A549 (cell line): Measurements from ENCODE around the gene LAMA1. TPM values are rescaled to one million over a fixed set of nuclear protein-coding genes. Genes with fewer than 3 reads are reported as not detected.

Source experiments
- ATAC-seq, 2 experiments: fragments of 200-7000 bp in 1 of 2; fragments of >200 bp in 1 of 2; cut with Nextera tagmentation in 1 of 2; cut with Tn5 transposase in 1 of 2; 3 replicates each; pipeline versions ENCODE4 v1.8.0 to v1.9.1; 2018 to 2020; ENCODE audit warnings: mild to moderate bottlenecking in 1 of 2, moderate library complexity in 1 of 2
- CTCF ChIA-PET: fragments of 300-600 bp; sonication (Branson Sonifier 250); formaldehyde crosslinking; extraction: SDS; loops from one replicate; lab custom pipeline; 2021; ENCODE audit warnings: antibody characterized with exemption, inconsistent platforms; lab: Yijun Ruan, JAX
- POLR2A ChIA-PET: fragments of 350-600 bp; formaldehyde crosslinking; extraction: SDS; loops from one replicate; lab custom pipeline; 2021; ENCODE audit warnings: antibody characterized with exemption, inconsistent platforms; lab: Yijun Ruan, JAX
- DNase-seq, 2 experiments: peaks; one replicate each; pipeline versions ENCODE4 v3.0.0 to v3.0.0-alpha.2; 2011 to 2016; ENCODE audit warnings: low read depth in 1 of 2, low spot score in 1 of 2
- FAIRE-seq: peaks from 2 replicates; lab custom pipeline; 2011; peaks lifted over from hg19 to GRCh38; lab: Jason Lieb, UNC
- H3K27ac ChIP-seq, 2 experiments: fragments of >200 bp; sonication (Bioruptor Twin); formaldehyde crosslinking; 3 replicates each; pipeline ENCODE4 v1.5.1; 2016 to 2017
- H3K4me1 ChIP-seq: fragments of >200 bp; sonication (Bioruptor Twin); formaldehyde crosslinking; 3 replicates; pipeline ENCODE4 v1.6.1; 2016
- H3K4me2 ChIP-seq: fragments of >200 bp; sonication (Bioruptor Twin); formaldehyde crosslinking; 3 replicates; pipeline ENCODE4 v1.6.1; 2016
- H3K4me3 ChIP-seq: fragments of >200 bp; sonication (Bioruptor Twin); formaldehyde crosslinking; 3 replicates; pipeline ENCODE4 v1.5.1; 2016
- H3K9me3 ChIP-seq: fragments of >200 bp; sonication (Bioruptor Twin); formaldehyde crosslinking; 3 replicates; pipeline ENCODE4 v1.6.1; 2016
- BCL3 ChIP-seq: fragments of >200 bp; sonication (Bioruptor Twin); formaldehyde crosslinking; IDR thresholded peaks from 3 replicates; pipeline ENCODE4 v1.6.1; 2016
- CHD2 ChIP-seq: fragments of 150-350 bp; IDR thresholded peaks from 2 replicates; pipeline ENCODE4 v1.6.1; 2014; ENCODE audit warnings: low read length; ENCODE audit not compliant: partially characterized antibody
- CHD4 ChIP-seq: fragments of 200-600 bp; sonication (generic); IDR thresholded peaks from 2 replicates; pipeline ENCODE4 v1.6.1; 2016; ENCODE audit warnings: antibody characterized with exemption, mild to moderate bottlenecking, borderline replicate concordance
- CTCF ChIP-seq: fragments of >200 bp; sonication (Bioruptor Twin); formaldehyde crosslinking; IDR thresholded peaks from 3 replicates; pipeline ENCODE4 v1.5.1; 2016
- EHMT2 ChIP-seq: fragments of 200-600 bp; sonication (generic); IDR thresholded peaks from 2 replicates; pipeline ENCODE4 v1.6.1; 2016; ENCODE audit warnings: antibody characterized with exemption, low read depth, mild to moderate bottlenecking, moderate library complexity
- ELK1 ChIP-seq: fragments of 150-350 bp; IDR thresholded peaks from 2 replicates; pipeline ENCODE4 v1.6.1; 2014; ENCODE audit warnings: low read depth, mild to moderate bottlenecking, low read length
- FOSB ChIP-seq: fragments of 250-450 bp; sonication (Bioruptor Pico); IDR thresholded peaks from 2 replicates; pipeline ENCODE4 v1.5.0; 2020; ENCODE audit warnings: mild to moderate bottlenecking, moderate library complexity
- FOXS1 ChIP-seq: fragments of 250-450 bp; sonication (Bioruptor Pico); IDR thresholded peaks from 2 replicates; pipeline ENCODE4 v1.5.0; 2020; ENCODE audit warnings: mild to moderate bottlenecking, moderate library complexity
- HDAC2 ChIP-seq: fragments of 200-600 bp; sonication (generic); IDR thresholded peaks from 2 replicates; pipeline ENCODE4 v1.6.1; 2016
- HES2 ChIP-seq: fragments of >200 bp; sonication (Bioruptor Twin); formaldehyde crosslinking; IDR thresholded peaks from 2 replicates; pipeline ENCODE4 v1.6.1; 2016
- HEYL ChIP-seq: fragments of 250-450 bp; sonication (Bioruptor Pico); IDR thresholded peaks from 2 replicates; pipeline ENCODE4 v1.8.0; 2021; ENCODE audit warnings: mild to moderate bottlenecking, moderate library complexity
- JUN ChIP-seq, 2 experiments: fragments of >200 bp; sonication (Bioruptor Twin); formaldehyde crosslinking; IDR thresholded peaks; 2 replicates in 1 of 2; 3 replicates in 1 of 2; pipeline ENCODE4 v1.6.1; 2016 to 2017
- KDM1A ChIP-seq: fragments of 200-600 bp; sonication (generic); IDR thresholded peaks from 2 replicates; pipeline ENCODE4 v1.6.1; 2016; ENCODE audit warnings: low read depth, mild to moderate bottlenecking
- MAZ ChIP-seq: fragments of 150-350 bp; IDR thresholded peaks from 2 replicates; pipeline ENCODE4 v1.6.1; 2014; ENCODE audit warnings: antibody characterized with exemption, low read depth, low read length, borderline replicate concordance
- NFE2L2 ChIP-seq: fragments of 150-350 bp; conservative IDR thresholded peaks from 2 replicates; pipeline ENCODE4 v1.6.1; 2014; ENCODE audit warnings: low read length
- POLR2AphosphoS2 ChIP-seq: conservative IDR thresholded peaks from 2 replicates; pipeline ENCODE4 v1.6.1; 2012; ENCODE audit warnings: low read length, improper control_type of control experiment, inconsistent platforms
- RAD21 ChIP-seq, 2 experiments: fragments of >200 bp in 1 of 2; sonication (Bioruptor Twin) in 1 of 2; formaldehyde crosslinking in 1 of 2; IDR thresholded peaks in 1 of 2; conservative IDR thresholded peaks in 1 of 2; 2 replicates in 1 of 2; 3 replicates in 1 of 2; pipeline ENCODE4 v1.6.1; 2012 to 2018; ENCODE audit warnings: inconsistent platforms in 1 of 2
- REST ChIP-seq: fragments of 200-600 bp; sonication (generic); IDR thresholded peaks from 2 replicates; pipeline ENCODE4 v1.6.1; 2016; ENCODE audit warnings: antibody characterized with exemption, mild to moderate bottlenecking, moderate library complexity
- SREBF2 ChIP-seq: fragments of 450-650 bp; IDR thresholded peaks from 2 replicates; pipeline ENCODE4 v1.6.1; 2014; ENCODE audit warnings: mild to moderate bottlenecking, moderate library complexity
- TP53 ChIP-seq: fragments of 250-450 bp; sonication (Bioruptor Pico); IDR thresholded peaks from 2 replicates; pipeline ENCODE4 v1.5.0; 2021; ENCODE audit warnings: mild to moderate bottlenecking, moderate library complexity
- ZFP36 ChIP-seq: fragments of 450-650 bp; IDR thresholded peaks from 2 replicates; pipeline ENCODE4 v1.6.1; 2014; ENCODE audit warnings: borderline replicate concordance; ENCODE audit not compliant: partially characterized antibody
- ZNF302 ChIP-seq: fragments of 250-450 bp; sonication (Bioruptor Pico); IDR thresholded peaks from 2 replicates; pipeline ENCODE4 v1.9.0; 2021; ENCODE audit warnings: inconsistent platforms, mild to moderate bottlenecking, moderate library complexity
- ZSCAN20 ChIP-seq: fragments of 250-450 bp; sonication (Bioruptor Pico); IDR thresholded peaks from 2 replicates; pipeline ENCODE4 v1.8.0; 2022; ENCODE audit warnings: mild to moderate bottlenecking, moderate library complexity
- WGBS: methylation state at CpG from one replicate; pipeline ENCODE4 v1.1.6; 2017; ENCODE audit errors: missing lambda C conversion rate; 5-methylcytosine and 5-hydroxymethylcytosine counted together
- polyA plus RNA-seq, 4 experiments: library from polyadenylated mRNA; depleted of rRNA in 3 of 4; stranded (reverse); fragments of >200 nt; fragmentation: RNase III in 1 of 4; extraction: RNeasy Plus Mini Kit Qiagen cat#74134 plus additional on column Dnase treatment in 1 of 4; gene quantifications; 2 replicates in 3 of 4; 3 replicates in 1 of 4; pipeline ENCODE4 v1.2.3, GENCODE V29; 2011 to 2017

The LAMA1 gene
- polyA plus RNA-seq, 2 of the 4 experiments (the other 2 are of a cell fraction) = 0.05 to 0.06 TPM

GRCh38 chr18:7102131-7102530, 15.5 kb downstream of the LAMA1 start:
- Histone ChIP-seq H3K4me3 (no peak overlapping the region), H3K9me3 (no peaks in the 10 kb centered on the region), H3K27ac (no peak overlapping the region), H3K4me2 (no peak overlapping the region), H3K4me1 (no peaks in the 10 kb centered on the region)
- ChIA-PET POLR2A (no interaction called here), CTCF (no interaction called here)
- DNase-seq = no peak
- 9% methylated on average over 2 of the region's 2 CpGs for WGBS
- no peak for ATAC-seq
- FAIRE-seq = no peak
- TF ChIP-seq CHD2 = no peak
- TF ChIP-seq FOSB (CRISPR knock-in tag) = no peak
- no peak for TF ChIP-seq NFE2L2
- no peak for TF ChIP-seq ELK1
- TF ChIP-seq SREBF2 = no peak
- no peak for TF ChIP-seq CTCF
- no peak for TF ChIP-seq TP53
- TF ChIP-seq ZFP36 = no peak
- no peak for TF ChIP-seq CHD4
- no peak for TF ChIP-seq ZNF302
- no peak for TF ChIP-seq HES2
- no peak for TF ChIP-seq EHMT2
- TF ChIP-seq BCL3 = no peak
- TF ChIP-seq HDAC2 = no peak
- no peak for TF ChIP-seq HEYL
- TF ChIP-seq REST = no peak

GRCh38 chr18:7096838-7097237, 20.8 kb downstream of the LAMA1 start:
- Histone ChIP-seq H3K27ac (no peak overlapping the region), H3K4me3 (no peak overlapping the region), H3K4me2 (no peak overlapping the region), H3K9me3 (no peaks in the 10 kb centered on the region), H3K4me1 (no peaks in the 10 kb centered on the region)
- ChIA-PET CTCF (no interaction called here), POLR2A (no interaction called here)
- ATAC-seq = no peak
- FAIRE-seq = no peak
- TF ChIP-seq POLR2AphosphoS2 (no peak), RAD21 (conservative IDR thresholded peaks at IDR 0.05 in 1 of 2, IDR thresholded peaks at IDR 0.05 in 1 of 2) (no peak), JUN (IDR thresholded peaks at IDR 0.05) (no peak), FOXS1 (CRISPR knock-in tag) (no peak), CTCF (no peak), ZSCAN20 (CRISPR knock-in tag) (no peak), KDM1A (no peak), MAZ (no peak)
- 22% methylated on average over 7 of the region's 7 CpGs for WGBS
- no peak for DNase-seq
